ENCODE results near the gene KRTAP10-6.
"Not testable (repeated sequence)": the region's sequence is repeated elsewhere in the genome, so short reads cannot be mapped to it uniquely, and the experiment has no call there.

The KRTAP10-6 gene

GRCh38 chr21:44615466-44615865 is 23.2 kb upstream of the KRTAP10-6 start:
- peaks cover 0 to 16% of the 10 kb centered on the region in 2 donors for H3K27me3 ChIP-seq (ENCODE audit: control insufficient read depth in 1 of 2, insufficient read depth in 2 of 2, low read length in 2 of 2)
- no peaks in the 10 kb centered on the region for H3K36me3 ChIP-seq (ENCODE audit: insufficient read depth, low read length)
- H3K4me1 ChIP-seq (ENCODE audit: insufficient read depth, low read length), result no peaks in the 10 kb centered on the region
- no peak overlapping the region for H3K9ac ChIP-seq (ENCODE audit: low read length)
- no peaks in the 10 kb centered on the region for H3K9me3 ChIP-seq (ENCODE audit: low read length)
- no peak overlapping the region for H3K27ac ChIP-seq (ENCODE audit: low read depth, low read length)
- no peak overlapping the region for H3K4me3 ChIP-seq (ENCODE audit: low read depth in 1 of 2, low read length in 2 of 2)

GRCh38 chr21:44614961-44615391 is 22.7 kb upstream of the KRTAP10-6 start:
- Histone ChIP-seq H3K9me3 (ENCODE audit: low read length) (no peaks in the 10 kb centered on the region), H3K4me1 (ENCODE audit: insufficient read depth, low read length) (no peaks in the 10 kb centered on the region), H3K36me3 (ENCODE audit: insufficient read depth, low read length) (no peaks in the 10 kb centered on the region), H3K27me3 (ENCODE audit: control insufficient read depth in 1 of 2, insufficient read depth in 2 of 2, low read length in 2 of 2) (peaks cover 0 to 16% of the 10 kb centered on the region in 2 donors), H3K27ac (ENCODE audit: low read depth, low read length) (no peak overlapping the region), H3K9ac (ENCODE audit: low read length) (no peak overlapping the region), H3K4me3 (ENCODE audit: low read depth in 1 of 2, low read length in 2 of 2) (no peak overlapping the region)

GRCh38 chr21:44614161-44614631 is 21.9 kb upstream of the KRTAP10-6 start:
- peaks cover 0 to 16% of the 10 kb centered on the region in 2 donors for H3K27me3 ChIP-seq (ENCODE audit: control insufficient read depth in 1 of 2, insufficient read depth in 2 of 2, low read length in 2 of 2)
- H3K4me3 ChIP-seq (ENCODE audit: low read depth in 1 of 2, low read length in 2 of 2), result no peak overlapping the region
- H3K9ac ChIP-seq (ENCODE audit: low read length), result no peak overlapping the region
- H3K27ac ChIP-seq (ENCODE audit: low read depth, low read length), result no peak overlapping the region
- H3K36me3 ChIP-seq (ENCODE audit: insufficient read depth, low read length), result no peaks in the 10 kb centered on the region
- no peaks in the 10 kb centered on the region for H3K9me3 ChIP-seq (ENCODE audit: low read length)
- no peaks in the 10 kb centered on the region for H3K4me1 ChIP-seq (ENCODE audit: insufficient read depth, low read length)

- Histone ChIP-seq H3K27me3 (ENCODE audit: control insufficient read depth in 1 of 2, insufficient read depth in 2 of 2, low read length in 2 of 2) (peaks cover 0 to 16% of the 10 kb centered on the region in 2 donors), H3K9ac (ENCODE audit: low read length) (no peak overlapping the region), H3K4me1 (ENCODE audit: insufficient read depth, low read length) (no peaks in the 10 kb centered on the region), H3K27ac (ENCODE audit: low read depth, low read length) (no peak overlapping the region), H3K4me3 (ENCODE audit: low read depth in 1 of 2, low read length in 2 of 2) (no peak overlapping the region), H3K36me3 (ENCODE audit: insufficient read depth, low read length) (no peaks in the 10 kb centered on the region), H3K9me3 (ENCODE audit: low read length) (no peaks in the 10 kb centered on the region)
Measured at GRCh38 chr21:44613386-44614155, 21.3 kb upstream of the KRTAP10-6 start.

GRCh38 chr21:44612669-44613229 is 20.4 kb upstream of the KRTAP10-6 start:
- Histone ChIP-seq H3K9me3 (ENCODE audit: low read length) (no peaks in the 10 kb centered on the region), H3K4me3 (ENCODE audit: low read depth in 1 of 2, low read length in 2 of 2) (no peak overlapping the region), H3K4me1 (ENCODE audit: insufficient read depth, low read length) (no peaks in the 10 kb centered on the region), H3K27ac (ENCODE audit: low read depth, low read length) (no peak overlapping the region), H3K27me3 (ENCODE audit: control insufficient read depth in 1 of 2, insufficient read depth in 2 of 2, low read length in 2 of 2) (peaks cover 0 to 16% of the 10 kb centered on the region in 2 donors), H3K36me3 (ENCODE audit: insufficient read depth, low read length) (no peaks in the 10 kb centered on the region), H3K9ac (ENCODE audit: low read length) (no peak overlapping the region)

GRCh38 chr21:44612029-44612486 is 19.8 kb upstream of the KRTAP10-6 start, which contains the start of gene KRTAP10-8:
KRTAP10-8 (plus strand) TSS chr21:44612079; CDS start chr21:44612101, 22 bp downstream.
- Histone ChIP-seq H3K9me3 (ENCODE audit: low read length) (no peaks in the 10 kb centered on the region), H3K27ac (ENCODE audit: low read depth, low read length) (no peak within 1 kb of the TSS), H3K9ac (ENCODE audit: low read length) (no peak within 1 kb of the TSS), H3K4me3 (ENCODE audit: low read depth in 1 of 2, low read length in 2 of 2) (no peak within 1 kb of the TSS), H3K4me1 (ENCODE audit: insufficient read depth, low read length) (no peaks in the 10 kb centered on the region), H3K27me3 (ENCODE audit: control insufficient read depth in 1 of 2, insufficient read depth in 2 of 2, low read length in 2 of 2) (peaks cover 0 to 16% of the 10 kb centered on the region in 2 donors), H3K36me3 (ENCODE audit: insufficient read depth, low read length) (no peaks in the 10 kb centered on the region)

GRCh38 chr21:44611551-44611950 is 19.2 kb upstream of the KRTAP10-6 start:
- Histone ChIP-seq H3K9me3 (ENCODE audit: low read length) (no peaks in the 10 kb centered on the region), H3K36me3 (ENCODE audit: insufficient read depth, low read length) (no peaks in the 10 kb centered on the region), H3K27ac (ENCODE audit: low read depth, low read length) (no peak overlapping the region), H3K9ac (ENCODE audit: low read length) (no peak overlapping the region), H3K4me1 (ENCODE audit: insufficient read depth, low read length) (no peaks in the 10 kb centered on the region), H3K4me3 (ENCODE audit: low read depth in 1 of 2, low read length in 2 of 2) (no peak overlapping the region), H3K27me3 (ENCODE audit: control insufficient read depth in 1 of 2, insufficient read depth in 2 of 2, low read length in 2 of 2) (peaks cover 0 to 14% of the 10 kb centered on the region in 2 donors)

GRCh38 chr21:44610157-44610843 is 18.0 kb upstream of the KRTAP10-6 start:
- not testable (repeated sequence) for H3K9ac ChIP-seq (ENCODE audit: low read length); H3K9me3 ChIP-seq (ENCODE audit: low read length); H3K27me3 ChIP-seq (ENCODE audit: control insufficient read depth in 1 of 2, insufficient read depth in 2 of 2, low read length in 2 of 2); H3K4me1 ChIP-seq (ENCODE audit: insufficient read depth, low read length); H3K4me3 ChIP-seq (ENCODE audit: low read depth in 1 of 2, low read length in 2 of 2); H3K27ac ChIP-seq (ENCODE audit: low read depth, low read length); H3K36me3 ChIP-seq (ENCODE audit: insufficient read depth, low read length)

GRCh38 chr21:44609193-44609592 is 16.9 kb upstream of the KRTAP10-6 start:
- peaks cover 0 to 9% of the 10 kb centered on the region in 2 donors for H3K27me3 ChIP-seq (ENCODE audit: control insufficient read depth in 1 of 2, insufficient read depth in 2 of 2, low read length in 2 of 2)
- H3K9me3 ChIP-seq (ENCODE audit: low read length), result peaks cover 3% of the 10 kb centered on the region
- no peak overlapping the region for H3K4me3 ChIP-seq (ENCODE audit: low read depth in 1 of 2, low read length in 2 of 2)
- H3K9ac ChIP-seq (ENCODE audit: low read length), result no peak overlapping the region
- no peaks in the 10 kb centered on the region for H3K4me1 ChIP-seq (ENCODE audit: insufficient read depth, low read length)
- H3K36me3 ChIP-seq (ENCODE audit: insufficient read depth, low read length), result no peaks in the 10 kb centered on the region
- H3K27ac ChIP-seq (ENCODE audit: low read depth, low read length), result no peak overlapping the region

GRCh38 chr21:44606495-44606894 is 14.2 kb upstream of the KRTAP10-6 start:
- H3K4me1 ChIP-seq (ENCODE audit: insufficient read depth, low read length), result no peaks in the 10 kb centered on the region
- peaks cover 7% of the 10 kb centered on the region for H3K9me3 ChIP-seq (ENCODE audit: low read length)
- no peak overlapping the region for H3K9ac ChIP-seq (ENCODE audit: low read length)
- no peak overlapping the region for H3K27ac ChIP-seq (ENCODE audit: low read depth, low read length)
- peaks cover 0 to 11% of the 10 kb centered on the region in 2 donors for H3K27me3 ChIP-seq (ENCODE audit: control insufficient read depth in 1 of 2, insufficient read depth in 2 of 2, low read length in 2 of 2)
- no peak overlapping the region for H3K4me3 ChIP-seq (ENCODE audit: low read depth in 1 of 2, low read length in 2 of 2)
- no peaks in the 10 kb centered on the region for H3K36me3 ChIP-seq (ENCODE audit: insufficient read depth, low read length)

- peaks cover 7% of the 10 kb centered on the region for H3K9me3 ChIP-seq (ENCODE audit: low read length)
- no peaks in the 10 kb centered on the region for H3K36me3 ChIP-seq (ENCODE audit: insufficient read depth, low read length)
- H3K9ac ChIP-seq (ENCODE audit: low read length), result no peak overlapping the region
- H3K27me3 ChIP-seq (ENCODE audit: control insufficient read depth in 1 of 2, insufficient read depth in 2 of 2, low read length in 2 of 2), result peaks cover 0 to 19% of the 10 kb centered on the region in 2 donors
- no peaks in the 10 kb centered on the region for H3K4me1 ChIP-seq (ENCODE audit: insufficient read depth, low read length)
- no peak overlapping the region for H3K27ac ChIP-seq (ENCODE audit: low read depth, low read length)
- H3K4me3 ChIP-seq (ENCODE audit: low read depth in 1 of 2, low read length in 2 of 2), result no peak overlapping the region
Measured at GRCh38 chr21:44603911-44604310, 11.6 kb upstream of the KRTAP10-6 start.

Measured in muscle layer of colon (tissue), 2 donors.